Spinal cord (tissue), 10 donors: ENCODE measurements around the gene CT45A1. TPM values are rescaled to one million over a fixed set of nuclear protein-coding genes. Genes with fewer than 3 reads are reported as not detected.
"Not testable (repeated sequence)": the region's sequence is repeated elsewhere in the genome, so short reads cannot be mapped to it uniquely, and the experiment has no call there.

Source experiments
- DNase-seq, 6 donors: peaks; one replicate each; pipeline versions ENCODE4 v3.0.0 to v3.0.0-alpha.2; 2013 to 2015; ENCODE audit warnings: low spot score in 6 of 6, low read depth in 4 of 6
- H3K27ac ChIP-seq: one replicate; pipeline ENCODE4 v1.5.1; 2013; ENCODE audit warnings: low read depth, low read length, control low read depth
- H3K27me3 ChIP-seq: one replicate; pipeline ENCODE4 v1.6.1; 2013; ENCODE audit warnings: low read length; ENCODE audit not compliant: control insufficient read depth, insufficient read depth
- H3K36me3 ChIP-seq: one replicate; pipeline ENCODE4 v1.6.1; 2013; ENCODE audit warnings: low read length; ENCODE audit not compliant: control insufficient read depth, insufficient read depth
- H3K4me1 ChIP-seq: one replicate; pipeline ENCODE4 v1.6.1; 2013; ENCODE audit warnings: low read length; ENCODE audit not compliant: control insufficient read depth, insufficient read depth
- H3K4me3 ChIP-seq: one replicate; pipeline ENCODE4 v1.5.1; 2013; ENCODE audit warnings: low read depth, low read length, control low read depth
- H3K9me3 ChIP-seq: one replicate; pipeline ENCODE4 v1.6.1; 2013; ENCODE audit warnings: low read length; ENCODE audit not compliant: control insufficient read depth, insufficient read depth
- WGBS: methylation state at CpG from one replicate; pipeline ENCODE4 v1.1.5; 2013; ENCODE audit warnings: missing lambda C conversion rate; ENCODE audit not compliant: insufficient coverage; 5-methylcytosine and 5-hydroxymethylcytosine counted together
- polyA plus RNA-seq, 2 donors: library from polyadenylated mRNA; unstranded; fragments of 120-200 nt; gene quantifications; one replicate each; pipeline ENCODE4 v1.2.1, GENCODE V29; 2013; ENCODE audit not compliant: insufficient read length in 2 of 2
- small RNA-seq: library from RNA; depleted of rRNA; stranded (forward); fragments of <200 nt; gene quantifications from one replicate; pipeline ENCODE3, GENCODE V24; 2014; ENCODE audit warnings: low replicate concordance
- total RNA-seq, 2 donors: library from RNA; depleted of rRNA in 1 of 2; stranded (reverse); fragments of 120-200 nt in 1 of 2; fragments of >200 nt in 1 of 2; gene quantifications; one replicate each; pipeline versions ENCODE4 v1.2.3 to v1.2.4, GENCODE V29; 2013 to 2014
- donor health status: healthy.

The CT45A1 gene
- total and polyA plus RNA-seq, 4 donors, result not detected

DNA sequence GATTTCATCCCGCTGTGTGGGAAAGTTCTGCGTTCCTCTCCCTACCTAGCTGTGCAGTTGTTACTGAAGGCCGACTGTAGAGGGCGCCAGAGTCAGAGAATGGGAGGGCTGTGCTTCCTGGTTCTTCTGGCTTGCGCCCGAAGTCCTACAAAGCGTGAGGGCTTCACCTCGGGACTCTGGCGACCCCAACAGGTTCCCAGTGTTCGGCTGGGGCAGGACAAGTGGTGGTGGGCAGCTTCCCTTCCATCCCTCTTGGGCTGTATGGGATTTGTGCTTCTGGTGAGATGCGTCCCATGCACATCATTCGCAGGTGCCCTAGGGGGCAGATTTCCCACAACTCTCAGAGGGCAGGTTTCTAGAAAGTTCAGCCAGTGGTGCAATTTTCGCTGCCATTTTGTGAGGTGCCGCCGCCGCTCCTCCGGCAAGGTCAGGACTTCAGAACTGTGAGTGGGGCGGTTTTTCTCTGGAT, 27.3 kb downstream of the CT45A1 start:
- Histone ChIP-seq H3K27me3 (no peaks in the 10 kb centered on the region), H3K36me3 (no peaks in the 10 kb centered on the region), H3K9me3 (no peaks in the 10 kb centered on the region), H3K27ac (no peak overlapping the region), H3K4me3 (no peak overlapping the region), H3K4me1 (no peaks in the 10 kb centered on the region)
- DNase-seq, result peak in 2 of 6 donors; percentile 5 to 12
- WGBS, result 68% methylated on average over 17 of the region's 18 CpGs

DNA sequence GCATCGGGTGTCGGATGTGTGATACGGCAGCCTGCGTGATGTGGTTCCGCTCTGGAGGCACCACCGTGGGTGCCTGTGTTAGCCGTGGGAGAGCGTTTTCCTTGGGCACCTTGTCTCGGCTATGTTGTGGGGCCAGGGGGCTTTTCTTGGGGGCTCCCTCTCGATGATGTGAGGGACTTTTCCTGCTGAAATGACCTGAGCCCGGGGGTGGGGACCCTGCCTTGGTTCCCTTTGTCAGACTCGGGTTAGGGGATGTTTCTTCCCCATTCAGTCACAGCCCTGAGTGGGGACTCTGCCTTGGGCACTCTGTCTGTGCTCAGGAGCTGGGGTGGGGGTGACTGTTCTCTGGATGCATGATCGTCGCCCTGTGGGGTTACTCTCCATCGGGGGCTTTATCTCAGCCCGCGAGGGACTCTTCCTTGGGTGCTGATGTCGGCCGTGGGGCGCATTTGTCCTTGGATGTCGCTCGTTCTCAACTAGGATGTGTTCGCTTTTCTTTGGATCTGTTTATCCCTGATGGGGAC, 27.8 kb downstream of the CT45A1 start:
- DNase-seq, result no peak
- H3K9me3 ChIP-seq, result no peaks in the 10 kb centered on the region
- H3K4me3 ChIP-seq, result no peak overlapping the region
- 92% methylated on average over 19 of the region's 23 CpGs for WGBS
- H3K27me3 ChIP-seq, result no peaks in the 10 kb centered on the region
- no peak overlapping the region for H3K27ac ChIP-seq
- no peaks in the 10 kb centered on the region for H3K36me3 ChIP-seq
- H3K4me1 ChIP-seq, result no peaks in the 10 kb centered on the region

DNA sequence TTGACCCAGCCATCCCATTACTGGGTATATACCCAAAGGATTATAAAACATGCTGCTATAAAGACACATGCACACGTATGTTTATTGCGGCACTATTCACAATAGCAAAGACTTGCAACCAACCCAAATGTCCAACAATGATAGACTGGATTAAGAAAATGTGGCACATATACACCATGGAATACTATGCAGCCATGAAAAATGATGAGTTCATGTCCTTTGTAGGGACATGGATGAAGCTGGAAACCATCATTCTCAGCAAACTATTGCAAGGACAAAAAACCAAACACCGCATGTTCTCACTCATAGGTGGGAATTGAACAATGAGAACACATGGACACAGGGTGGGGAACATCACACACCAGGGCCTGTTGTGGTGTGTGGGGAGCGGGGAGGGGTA, 31.3 kb downstream of the CT45A1 start:
- H3K4me1 ChIP-seq, H3K27ac ChIP-seq, H3K36me3 ChIP-seq, DNase-seq, H3K4me3 ChIP-seq, H3K27me3 ChIP-seq, H3K9me3 ChIP-seq: not testable (repeated sequence)
- no CpG with 5 or more reads among the region's 4 CpGs for WGBS

DNA sequence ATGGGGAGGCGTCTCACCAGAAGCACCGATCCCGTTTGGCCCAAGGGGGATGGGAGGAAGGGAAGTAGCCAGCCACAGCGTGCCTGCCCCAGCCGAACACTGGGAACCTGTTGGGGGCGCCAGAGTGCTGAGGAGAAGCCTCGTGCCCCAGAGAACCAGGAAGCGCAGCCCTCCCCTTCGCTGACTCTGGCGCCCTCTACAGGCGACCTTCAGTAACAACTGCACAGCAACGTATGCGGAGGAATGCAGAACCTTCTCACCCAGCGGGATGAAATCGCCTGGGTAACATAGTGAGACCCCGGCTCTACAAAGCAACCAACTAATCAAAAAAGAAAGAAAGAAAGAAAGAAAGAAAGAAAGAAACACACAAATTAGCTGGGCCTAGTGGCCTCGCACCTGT, 54.7 kb downstream of the CT45A1 start, which contains the start of gene CT45A3:
CT45A3 (minus strand) TSS at position 101 of the 400 bp plus-strand sequence. CDS start 3,747 bp downstream, outside the sequence.
- not testable (repeated sequence) for DNase-seq, H3K36me3 ChIP-seq, H3K27me3 ChIP-seq, H3K9me3 ChIP-seq, H3K4me3 ChIP-seq, H3K27ac ChIP-seq, H3K4me1 ChIP-seq
- no CpG with 5 or more reads among the region's 17 CpGs for WGBS

Small RNAs within 50 kb of the gene (small RNA-seq; reads per million reads assigned to genes)
- gene AC240442.1, result not detected

Other genes with a start within 250 kb of the CT45A1 start
- 10 to 100 TPM; 19.5 to 20.7 TPM for gene INTS6L, start 193.0 kb upstream of the CT45A1 start, total RNA-seq
- gene INTS6L, start 193.0 kb upstream of the CT45A1 start, polyA plus RNA-seq, result 10 to 100 TPM; 25.0 to 25.1 TPM
- gene CT45A3, start 54.6 kb downstream of the CT45A1 start, total RNA-seq, result under 1 TPM in 1 of 2 donors, not detected in 1; 0.33 TPM
- not detected for gene CT45A3, start 54.6 kb downstream of the CT45A1 start, polyA plus RNA-seq
- gene CT45A5, start 71.9 kb downstream of the CT45A1 start, total RNA-seq, result under 1 TPM in 1 of 2 donors, not detected in 1; 0.89 TPM
- under 1 TPM in 1 of 2 donors, not detected in 1; 0.38 TPM for gene CT45A5, start 71.9 kb downstream of the CT45A1 start, polyA plus RNA-seq
- not detected for gene CT45A6, start 89.1 kb downstream of the CT45A1 start, total RNA-seq
- not detected for gene CT45A6, start 89.1 kb downstream of the CT45A1 start, polyA plus RNA-seq
- gene CT45A2, start 106.4 kb downstream of the CT45A1 start, total RNA-seq, result not detected
- gene CT45A2, start 106.4 kb downstream of the CT45A1 start, polyA plus RNA-seq, result not detected
- gene CT45A7, start 123.6 kb downstream of the CT45A1 start, total RNA-seq, result not detected
- under 1 TPM in 1 of 2 donors, not detected in 1; 0.33 TPM for gene CT45A7, start 123.6 kb downstream of the CT45A1 start, polyA plus RNA-seq
- not detected for gene CT45A8, start 140.9 kb downstream of the CT45A1 start, total RNA-seq
- gene CT45A8, start 140.9 kb downstream of the CT45A1 start, polyA plus RNA-seq, result not detected
- gene CT45A9, start 158.2 kb downstream of the CT45A1 start, total RNA-seq, result not detected
- gene CT45A9, start 158.2 kb downstream of the CT45A1 start, polyA plus RNA-seq, result not detected
- gene CT45A10, start 179.8 kb downstream of the CT45A1 start, total RNA-seq, result not detected
- gene CT45A10, start 179.8 kb downstream of the CT45A1 start, polyA plus RNA-seq, result not detected
- gene SAGE1, start 180.1 kb downstream of the CT45A1 start, total RNA-seq, result not detected
- gene SAGE1, start 180.1 kb downstream of the CT45A1 start, polyA plus RNA-seq, result not detected